GM15510 (cell line): ENCODE results near the gene SSH2.

ENCODE experiments used
- POLR2A ChIP-seq: IDR thresholded peaks from 3 replicates; pipeline ENCODE4 v1.6.1; 2011; ENCODE audit warnings: borderline replicate concordance; ENCODE audit not compliant: insufficient read length; ENCODE audit errors: extremely low read depth

Gene SSH2

GRCh38 chr17:29891131-29891530 is 38.9 kb downstream of the SSH2 start:
- no peak for TF ChIP-seq POLR2A

- TF ChIP-seq POLR2A = no peak
Observed at GRCh38 chr17:29885031-29885640, 44.9 kb downstream of the SSH2 start.

- TF ChIP-seq POLR2A = no peak
Observed at GRCh38 chr17:29883497-29883896, 46.5 kb downstream of the SSH2 start.

GRCh38 chr17:29881256-29881655 is 48.8 kb downstream of the SSH2 start:
- no peak for TF ChIP-seq POLR2A

- TF ChIP-seq POLR2A = no peak
Observed at GRCh38 chr17:29880031-29880430, 50.0 kb downstream of the SSH2 start.

- no peak for TF ChIP-seq POLR2A
Observed at GRCh38 chr17:29874931-29875596, 55.0 kb downstream of the SSH2 start.

- TF ChIP-seq POLR2A = no peak
Observed at GRCh38 chr17:29873476-29873875, 56.6 kb downstream of the SSH2 start.

GRCh38 chr17:29870836-29871465 is 59.1 kb downstream of the SSH2 start:
- TF ChIP-seq POLR2A = no peak

GRCh38 chr17:29867643-29868181 is 62.3 kb downstream of the SSH2 start:
- no peak for TF ChIP-seq POLR2A

- no peak for TF ChIP-seq POLR2A
Observed at GRCh38 chr17:29866746-29867404, 63.2 kb downstream of the SSH2 start.

- no peak for TF ChIP-seq POLR2A
Observed at GRCh38 chr17:29864615-29865014, 65.4 kb downstream of the SSH2 start.

GRCh38 chr17:29862951-29863350 is 67.1 kb downstream of the SSH2 start:
- no peak for TF ChIP-seq POLR2A

GRCh38 chr17:29862127-29862526 is 67.9 kb downstream of the SSH2 start:
- no peak for TF ChIP-seq POLR2A

GRCh38 chr17:29857823-29858222 is 72.2 kb downstream of the SSH2 start:
- no peak for TF ChIP-seq POLR2A

GRCh38 chr17:29855686-29856085 is 74.3 kb downstream of the SSH2 start:
- no peak for TF ChIP-seq POLR2A
